ENCODE measurements around the gene ZNF138. TPM values are rescaled to one million over a fixed set of nuclear protein-coding genes. Genes with fewer than 3 reads are reported as not detected.
"Not testable (repeated sequence)": the region's sequence is repeated elsewhere in the genome, so short reads cannot be mapped to it uniquely, and the experiment has no call there.

Gene ZNF138
- total RNA-seq, 4 donors from 2014 or later: 24.3 to 61.3 (median 29.7) TPM

DNA sequence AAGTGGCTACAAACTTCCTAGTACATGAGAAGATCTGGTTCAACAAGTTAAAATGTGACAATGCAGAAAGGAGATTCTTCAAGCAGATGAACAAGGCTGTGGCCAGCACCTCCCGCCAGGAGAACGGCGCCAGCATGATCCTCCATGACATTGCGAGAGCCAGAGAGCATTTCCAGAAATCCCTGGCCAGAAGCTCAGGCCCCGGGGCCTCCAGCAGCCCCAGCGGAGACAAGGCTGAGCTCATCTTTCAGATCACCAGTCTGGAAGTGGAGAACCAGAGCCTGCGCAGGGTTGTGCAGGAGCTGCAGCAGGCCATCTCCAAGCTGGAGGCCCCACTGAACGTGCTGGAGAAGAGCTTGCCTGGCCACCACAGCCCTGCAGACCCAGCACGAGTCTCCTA is 68.8 kb downstream of the ZNF138 start:
- no peak for TF ChIP-seq EP300 (IDR thresholded peaks at IDR 0.05)
- no peak for TF ChIP-seq POLR2AphosphoS5 (IDR thresholded peaks at IDR 0.05)
- TF ChIP-seq, protein P1, sequence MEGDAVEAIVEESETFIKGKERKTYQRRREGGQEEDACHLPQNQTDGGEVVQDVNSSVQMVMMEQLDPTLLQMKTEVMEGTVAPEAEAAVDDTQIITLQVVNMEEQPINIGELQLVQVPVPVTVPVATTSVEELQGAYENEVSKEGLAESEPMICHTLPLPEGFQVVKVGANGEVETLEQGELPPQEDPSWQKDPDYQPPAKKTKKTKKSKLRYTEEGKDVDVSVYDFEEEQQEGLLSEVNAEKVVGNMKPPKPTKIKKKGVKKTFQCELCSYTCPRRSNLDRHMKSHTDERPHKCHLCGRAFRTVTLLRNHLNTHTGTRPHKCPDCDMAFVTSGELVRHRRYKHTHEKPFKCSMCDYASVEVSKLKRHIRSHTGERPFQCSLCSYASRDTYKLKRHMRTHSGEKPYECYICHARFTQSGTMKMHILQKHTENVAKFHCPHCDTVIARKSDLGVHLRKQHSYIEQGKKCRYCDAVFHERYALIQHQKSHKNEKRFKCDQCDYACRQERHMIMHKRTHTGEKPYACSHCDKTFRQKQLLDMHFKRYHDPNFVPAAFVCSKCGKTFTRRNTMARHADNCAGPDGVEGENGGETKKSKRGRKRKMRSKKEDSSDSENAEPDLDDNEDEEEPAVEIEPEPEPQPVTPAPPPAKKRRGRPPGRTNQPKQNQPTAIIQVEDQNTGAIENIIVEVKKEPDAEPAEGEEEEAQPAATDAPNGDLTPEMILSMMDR (IDR thresholded peaks at IDR 0.05): no peak
- TF ChIP-seq POLR2A (IDR thresholded peaks at IDR 0.05): no peak
- H3K9me3 ChIP-seq: no peaks in the 10 kb centered on the region
- H3K4me1 ChIP-seq: no peaks in the 10 kb centered on the region
- no peaks in the 10 kb centered on the region for H3K27me3 ChIP-seq
- H3K27ac ChIP-seq: no peak overlapping the region
- WGBS: 84% methylated on average over 8 of the region's 9 CpGs
- no peaks in the 10 kb centered on the region for H3K36me3 ChIP-seq
- DNase-seq (ENCODE audit: low spot score in 2 of 2): no peak
- H3K4me3 ChIP-seq: no peak overlapping the region

DNA sequence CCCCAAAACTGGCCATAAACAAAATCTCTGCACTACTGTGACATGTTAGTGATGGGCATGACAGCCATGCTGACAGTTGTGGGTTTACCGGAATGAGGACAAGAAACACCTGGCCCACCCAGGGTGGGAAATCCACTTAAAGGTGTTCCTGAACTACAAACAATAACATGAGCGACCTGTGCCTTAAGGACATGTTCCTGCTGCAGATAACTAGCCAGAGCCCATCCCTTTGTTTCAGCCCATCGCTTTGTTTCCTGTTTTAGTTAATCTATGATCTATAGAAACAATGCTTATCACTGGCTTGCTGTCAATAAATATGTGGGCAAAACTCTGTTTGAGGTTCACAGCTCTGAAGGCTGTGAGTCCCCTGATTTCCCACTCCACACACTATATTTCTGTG is 69.3 kb downstream of the ZNF138 start:
- H3K27me3 ChIP-seq; H3K36me3 ChIP-seq; H3K4me1 ChIP-seq; H3K4me3 ChIP-seq; H3K27ac ChIP-seq; H3K9me3 ChIP-seq; DNase-seq (ENCODE audit: low spot score in 2 of 2): not testable (repeated sequence)
- WGBS: 84% methylated on average over 3 of the region's 3 CpGs

DNA sequence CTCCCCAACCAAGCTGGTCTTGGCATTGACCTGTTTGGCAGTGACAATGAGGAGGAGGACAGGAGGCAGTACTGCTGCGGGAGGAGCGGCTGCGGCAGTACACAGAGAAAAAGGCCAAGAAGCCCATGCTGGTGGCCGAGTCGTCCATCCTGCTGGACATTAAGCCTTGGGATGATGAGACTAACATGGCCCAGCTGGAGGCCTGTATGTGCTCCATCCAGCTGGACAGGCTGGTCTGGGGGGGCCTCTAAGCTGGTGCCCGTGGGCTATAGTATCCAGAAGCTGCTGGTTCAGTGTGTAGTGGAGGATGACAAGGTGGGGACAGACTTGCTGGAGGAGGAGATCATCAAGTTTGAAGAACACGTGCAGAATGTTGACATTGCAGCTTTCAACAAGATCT is 69.7 kb downstream of the ZNF138 start:
- Histone ChIP-seq H3K27ac (no peak overlapping the region), H3K27me3 (no peaks in the 10 kb centered on the region), H3K36me3 (no peaks in the 10 kb centered on the region), H3K9me3 (no peaks in the 10 kb centered on the region), H3K4me1 (no peaks in the 10 kb centered on the region), H3K4me3 (no peak overlapping the region)
- no peak for TF ChIP-seq POLR2A (IDR thresholded peaks at IDR 0.05)
- TF ChIP-seq EP300 (IDR thresholded peaks at IDR 0.05): no peak
- no peak for TF ChIP-seq POLR2AphosphoS5 (IDR thresholded peaks at IDR 0.05)
- TF ChIP-seq, protein P1 (IDR thresholded peaks at IDR 0.05): no peak
- WGBS: 77% methylated on average over 7 of the region's 7 CpGs
- DNase-seq (ENCODE audit: low spot score in 2 of 2): no peak

DNA sequence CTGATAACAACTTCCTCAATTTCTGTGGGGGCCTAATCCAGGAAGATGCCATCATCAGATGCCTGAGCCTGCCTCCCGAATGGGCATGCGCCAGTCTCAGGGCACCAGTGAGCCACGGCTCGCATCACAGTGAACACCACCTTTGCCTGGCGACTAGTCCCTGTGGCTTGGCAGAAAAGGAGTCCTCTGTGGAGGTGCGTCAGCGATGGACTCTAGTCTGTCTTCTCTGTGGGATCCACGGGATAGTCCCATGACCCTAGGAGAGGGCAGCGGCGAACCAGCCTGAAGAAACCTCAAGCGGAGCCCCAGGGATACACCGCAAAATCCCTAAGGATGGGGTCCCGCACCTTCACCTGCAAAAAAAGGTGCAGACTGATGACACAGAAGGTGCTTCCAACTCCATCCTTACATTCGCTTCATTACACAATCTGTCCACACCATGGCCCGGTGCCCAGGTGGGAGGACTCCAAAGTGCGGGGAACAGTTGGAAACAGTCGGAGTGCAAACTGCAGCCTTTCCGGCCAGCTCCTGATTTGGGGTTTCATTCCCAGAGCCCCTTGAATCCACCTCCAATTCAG is 73.7 kb downstream of the ZNF138 start:
- WGBS: 89% methylated on average over 17 of the region's 18 CpGs
- DNase-seq (ENCODE audit: low spot score in 2 of 2): no peak
- Histone ChIP-seq H3K4me1 (no peaks in the 10 kb centered on the region), H3K27ac (no peak overlapping the region), H3K4me3 (no peak overlapping the region), H3K9me3 (no peaks in the 10 kb centered on the region), H3K36me3 (no peaks in the 10 kb centered on the region), H3K27me3 (no peaks in the 10 kb centered on the region)
- TF ChIP-seq, protein P1 (IDR thresholded peaks at IDR 0.05): no peak
- TF ChIP-seq POLR2A (IDR thresholded peaks at IDR 0.05) (no peak), EP300 (IDR thresholded peaks at IDR 0.05) (no peak), POLR2AphosphoS5 (IDR thresholded peaks at IDR 0.05) (no peak)

DNA sequence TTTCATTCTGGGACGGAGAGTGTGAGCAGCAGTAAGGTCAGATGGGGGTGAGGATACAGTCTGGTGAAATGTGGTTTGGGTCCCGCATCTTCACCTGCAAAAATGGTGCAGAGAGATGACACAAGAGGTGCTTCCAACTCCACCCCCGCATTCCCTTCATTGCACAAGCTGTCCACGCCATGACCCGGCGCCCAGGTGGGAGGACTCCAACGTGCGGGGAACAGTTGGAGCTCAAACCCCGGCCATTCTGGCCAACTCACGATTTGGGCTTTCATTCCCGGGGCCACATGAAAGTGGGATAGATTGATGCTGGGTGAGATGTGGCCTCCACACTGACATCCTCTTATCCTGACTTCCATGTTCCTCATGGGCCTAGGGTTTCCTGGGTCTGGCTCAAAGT is 74.3 kb downstream of the ZNF138 start:
- DNase-seq (ENCODE audit: low spot score in 2 of 2): no peak
- no peak overlapping the region for H3K27ac ChIP-seq
- no peak overlapping the region for H3K4me3 ChIP-seq
- no peak for TF ChIP-seq POLR2AphosphoS5 (IDR thresholded peaks at IDR 0.05)
- TF ChIP-seq POLR2A (IDR thresholded peaks at IDR 0.05): no peak
- no peak for TF ChIP-seq EP300 (IDR thresholded peaks at IDR 0.05)
- TF ChIP-seq, protein P1 (IDR thresholded peaks at IDR 0.05): no peak
- H3K36me3 ChIP-seq: no peaks in the 10 kb centered on the region
- 88% methylated on average over 8 of the region's 11 CpGs for WGBS
- no peaks in the 10 kb centered on the region for H3K9me3 ChIP-seq
- no peaks in the 10 kb centered on the region for H3K27me3 ChIP-seq
- no peaks in the 10 kb centered on the region for H3K4me1 ChIP-seq
